Measurements from ENCODE around the gene STRA6.
"Not testable (repeated sequence)": the region's sequence is repeated elsewhere in the genome, so short reads cannot be mapped to it uniquely, and the experiment has no call there.

The STRA6 gene

GRCh38 chr15:74171965-74172541 lies 30.5 kb downstream of the STRA6 start:
- TF ChIP-seq CTCF (IDR thresholded peaks at IDR 0.05; ENCODE audit: extremely low read depth, missing control alignments) = no peak
- DNase-seq (ENCODE audit: low spot score) = no peak

- DNase-seq (ENCODE audit: low spot score) = no peak
- no peak for TF ChIP-seq CTCF (IDR thresholded peaks at IDR 0.05; ENCODE audit: extremely low read depth, missing control alignments)
Observed at GRCh38 chr15:74170875-74171578, 31.6 kb downstream of the STRA6 start.

- TF ChIP-seq CTCF (IDR thresholded peaks at IDR 0.05; ENCODE audit: extremely low read depth, missing control alignments) = no peak
- DNase-seq (ENCODE audit: low spot score) = no peak
Observed at GRCh38 chr15:74170071-74170844, 32.3 kb downstream of the STRA6 start.

- no peak for DNase-seq (ENCODE audit: low spot score)
- TF ChIP-seq CTCF (IDR thresholded peaks at IDR 0.05; ENCODE audit: extremely low read depth, missing control alignments) = no peak
Observed at GRCh38 chr15:74168711-74169126, 33.9 kb downstream of the STRA6 start.

- TF ChIP-seq CTCF (IDR thresholded peaks at IDR 0.05; ENCODE audit: extremely low read depth, missing control alignments) = no peak
- DNase-seq (ENCODE audit: low spot score) = no peak
Observed at GRCh38 chr15:74167891-74168331, 34.7 kb downstream of the STRA6 start.

- TF ChIP-seq CTCF (IDR thresholded peaks at IDR 0.05; ENCODE audit: extremely low read depth, missing control alignments) = no peak
- DNase-seq (ENCODE audit: low spot score) = no peak
Observed at GRCh38 chr15:74165461-74165860, 37.1 kb downstream of the STRA6 start.

- DNase-seq (ENCODE audit: low spot score) = not testable (repeated sequence)
Observed at GRCh38 chr15:74162195-74162536, 40.4 kb downstream of the STRA6 start.

GRCh38 chr15:74160390-74160789 lies 42.2 kb downstream of the STRA6 start:
- DNase-seq (ENCODE audit: low spot score) = not testable (repeated sequence)

Data from GM20000 (cell line).